BE2C (cell line): ENCODE data around the gene CYP4F2.
"Not testable (repeated sequence)": the region's sequence is repeated elsewhere in the genome, so short reads cannot be mapped to it uniquely, and the experiment has no call there.

Experiments used
- DNase-seq: peaks from one replicate; pipeline ENCODE4 v3.0.0-alpha.2; 2020
- H3K27me3 ChIP-seq: fragments of 250-450 bp; sonication (Bioruptor Pico); 2 replicates; pipeline ENCODE4 v1.5.1; 2020; ENCODE audit warnings: mild to moderate bottlenecking
- H3K36me3 ChIP-seq: fragments of 250-450 bp; sonication (Bioruptor Pico); 2 replicates; pipeline ENCODE4 v1.5.1; 2020; ENCODE audit warnings: mild to moderate bottlenecking
- H3K4me1 ChIP-seq: fragments of 250-450 bp; sonication (Bioruptor Pico); 2 replicates; pipeline ENCODE4 v1.5.1; 2020
- H3K4me3 ChIP-seq: 2 replicates; pipeline ENCODE4 v1.5.1; 2011; ENCODE audit warnings: low read depth, low read length
- H3K9me3 ChIP-seq: fragments of 250-450 bp; sonication (Bioruptor Pico); 2 replicates; pipeline ENCODE4 v1.5.1; 2020
- TF ChIP-seq, protein P1 (sequence below): IDR thresholded peaks from 2 replicates; pipeline ENCODE4 v1.5.1; 2012; ENCODE audit warnings: mild to moderate bottlenecking, low read depth, low read length

CYP4F2 gene

DNA sequence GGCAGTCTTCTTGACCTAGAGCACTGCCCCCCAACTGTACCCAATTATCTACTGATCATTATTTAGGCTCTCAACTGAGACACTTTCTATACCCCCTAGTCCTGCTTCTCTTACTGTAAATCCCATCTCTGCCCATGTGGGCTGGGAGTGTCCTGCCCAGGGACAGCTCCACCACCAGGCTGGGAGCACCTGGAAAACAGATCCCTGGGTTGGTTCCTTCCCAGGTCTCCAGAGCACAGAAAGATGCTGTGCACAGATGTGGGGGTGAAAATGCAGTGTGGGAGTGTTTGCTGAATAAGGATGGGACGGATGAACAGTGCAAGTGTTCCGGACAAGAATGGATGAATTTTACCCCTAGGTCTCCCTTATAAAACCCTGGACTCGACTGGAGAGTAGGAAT is 12.7 kb downstream of the CYP4F2 start:
- DNase-seq: no peak
- Histone ChIP-seq H3K4me3 (no peak overlapping the region), H3K4me1 (no peaks in the 10 kb centered on the region), H3K9me3 (no peaks in the 10 kb centered on the region), H3K36me3 (no peaks in the 10 kb centered on the region), H3K27me3 (no peaks in the 10 kb centered on the region)
- TF ChIP-seq, protein P1, sequence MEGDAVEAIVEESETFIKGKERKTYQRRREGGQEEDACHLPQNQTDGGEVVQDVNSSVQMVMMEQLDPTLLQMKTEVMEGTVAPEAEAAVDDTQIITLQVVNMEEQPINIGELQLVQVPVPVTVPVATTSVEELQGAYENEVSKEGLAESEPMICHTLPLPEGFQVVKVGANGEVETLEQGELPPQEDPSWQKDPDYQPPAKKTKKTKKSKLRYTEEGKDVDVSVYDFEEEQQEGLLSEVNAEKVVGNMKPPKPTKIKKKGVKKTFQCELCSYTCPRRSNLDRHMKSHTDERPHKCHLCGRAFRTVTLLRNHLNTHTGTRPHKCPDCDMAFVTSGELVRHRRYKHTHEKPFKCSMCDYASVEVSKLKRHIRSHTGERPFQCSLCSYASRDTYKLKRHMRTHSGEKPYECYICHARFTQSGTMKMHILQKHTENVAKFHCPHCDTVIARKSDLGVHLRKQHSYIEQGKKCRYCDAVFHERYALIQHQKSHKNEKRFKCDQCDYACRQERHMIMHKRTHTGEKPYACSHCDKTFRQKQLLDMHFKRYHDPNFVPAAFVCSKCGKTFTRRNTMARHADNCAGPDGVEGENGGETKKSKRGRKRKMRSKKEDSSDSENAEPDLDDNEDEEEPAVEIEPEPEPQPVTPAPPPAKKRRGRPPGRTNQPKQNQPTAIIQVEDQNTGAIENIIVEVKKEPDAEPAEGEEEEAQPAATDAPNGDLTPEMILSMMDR: no peak

DNA sequence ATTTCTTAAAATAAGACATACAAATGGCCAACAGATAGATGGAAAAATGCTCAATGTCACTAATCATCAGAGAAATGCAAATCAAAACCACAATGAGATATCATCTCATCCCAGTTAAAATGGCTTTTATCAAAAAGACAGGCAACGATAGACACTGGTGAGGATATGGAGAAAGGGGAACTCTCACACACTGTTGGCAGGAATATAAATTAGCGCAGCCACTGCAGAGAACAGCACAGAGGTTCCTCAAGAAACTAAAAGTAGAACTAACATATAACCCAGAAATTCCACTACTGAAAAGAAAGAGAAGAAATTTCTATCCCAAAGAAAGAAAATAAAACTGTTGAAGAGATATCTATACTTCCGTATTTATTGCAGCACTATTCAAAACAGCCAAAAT is 14.5 kb downstream of the CYP4F2 start:
- H3K27me3 ChIP-seq, DNase-seq, H3K36me3 ChIP-seq, H3K4me3 ChIP-seq, H3K9me3 ChIP-seq, H3K4me1 ChIP-seq: not testable (repeated sequence)

DNA sequence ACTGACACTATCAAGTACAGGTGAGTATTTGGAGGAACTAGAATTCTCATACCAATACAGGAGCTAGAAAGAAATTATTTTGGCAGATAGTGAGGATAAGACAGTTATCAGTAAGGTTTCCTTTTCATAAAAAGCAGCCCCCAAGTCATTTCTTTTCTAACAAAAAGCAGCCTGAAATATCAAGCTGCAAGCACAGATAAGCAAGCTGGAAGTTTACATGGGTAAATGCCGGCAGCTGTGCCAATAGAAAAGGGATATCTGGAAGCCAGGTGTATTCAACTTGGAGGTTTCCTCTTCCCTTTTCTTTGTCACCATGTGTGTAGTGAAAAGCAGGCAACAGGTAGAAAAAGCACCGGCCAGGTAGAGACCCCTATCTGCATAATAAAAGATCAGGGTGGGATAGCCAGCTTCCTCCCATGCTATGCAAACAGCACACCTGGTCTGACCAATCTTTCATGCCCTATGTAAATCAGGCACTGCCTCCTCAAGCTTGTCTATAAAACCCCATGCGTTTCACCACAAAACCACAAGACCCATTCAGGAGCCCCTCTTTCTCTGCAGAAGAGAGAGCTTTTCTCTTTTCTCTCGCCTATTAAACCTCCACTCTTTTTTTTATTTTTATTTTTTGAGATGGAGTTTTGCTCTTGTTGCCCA is 22.9 kb downstream of the CYP4F2 start:
- DNase-seq: no peak
- Histone ChIP-seq H3K27me3 (no peaks in the 10 kb centered on the region), H3K4me1 (no peaks in the 10 kb centered on the region), H3K36me3 (no peaks in the 10 kb centered on the region), H3K9me3 (no peaks in the 10 kb centered on the region), H3K4me3 (no peak overlapping the region)
- TF ChIP-seq, protein P1: no peak

DNA sequence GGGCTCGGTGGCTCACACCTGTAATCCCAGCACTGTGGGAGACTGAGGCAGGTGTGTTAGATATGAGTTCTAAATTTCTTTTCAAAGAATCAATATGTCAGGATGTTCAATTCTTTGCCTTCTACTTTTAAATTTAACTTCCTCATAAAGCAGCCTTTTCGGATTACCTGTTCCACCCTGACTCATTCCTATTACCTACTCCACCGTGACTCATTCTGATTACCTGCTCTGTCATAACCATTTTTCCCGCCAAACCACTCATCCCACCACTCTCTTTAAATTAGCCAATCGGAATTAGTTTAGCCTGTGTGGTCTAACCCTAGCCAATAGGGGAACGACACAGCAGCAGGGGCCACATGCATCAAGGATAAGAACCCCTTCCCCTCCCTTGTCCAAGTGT is 24.1 kb downstream of the CYP4F2 start:
- H3K4me3 ChIP-seq, H3K36me3 ChIP-seq, H3K9me3 ChIP-seq, H3K27me3 ChIP-seq, H3K4me1 ChIP-seq, DNase-seq: not testable (repeated sequence)

DNA sequence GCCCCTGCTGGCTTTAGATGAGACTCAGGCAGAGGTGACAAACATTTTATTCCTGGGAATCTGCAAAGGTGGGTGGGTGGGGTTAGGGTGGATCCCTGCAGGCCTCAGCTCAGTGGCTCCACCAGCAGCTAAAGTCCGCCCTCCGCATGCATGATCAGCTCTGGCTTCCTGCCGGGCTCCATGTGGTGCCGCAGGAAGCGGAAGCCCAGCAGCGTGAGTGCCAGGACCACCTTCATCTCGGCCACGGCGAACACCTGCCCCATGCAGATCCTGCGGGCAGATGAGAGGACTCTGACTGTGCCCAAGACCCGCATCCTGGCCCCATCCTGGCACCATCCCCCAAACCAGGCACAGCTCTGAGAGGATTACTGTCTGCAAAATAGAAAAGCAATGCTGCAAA is 26.3 kb downstream of the CYP4F2 start:
- no peak for DNase-seq
- TF ChIP-seq, protein P1: no peak
- no peaks in the 10 kb centered on the region for H3K9me3 ChIP-seq
- no peak overlapping the region for H3K4me3 ChIP-seq
- no peaks in the 10 kb centered on the region for H3K36me3 ChIP-seq
- no peaks in the 10 kb centered on the region for H3K4me1 ChIP-seq
- H3K27me3 ChIP-seq: no peaks in the 10 kb centered on the region

DNA sequence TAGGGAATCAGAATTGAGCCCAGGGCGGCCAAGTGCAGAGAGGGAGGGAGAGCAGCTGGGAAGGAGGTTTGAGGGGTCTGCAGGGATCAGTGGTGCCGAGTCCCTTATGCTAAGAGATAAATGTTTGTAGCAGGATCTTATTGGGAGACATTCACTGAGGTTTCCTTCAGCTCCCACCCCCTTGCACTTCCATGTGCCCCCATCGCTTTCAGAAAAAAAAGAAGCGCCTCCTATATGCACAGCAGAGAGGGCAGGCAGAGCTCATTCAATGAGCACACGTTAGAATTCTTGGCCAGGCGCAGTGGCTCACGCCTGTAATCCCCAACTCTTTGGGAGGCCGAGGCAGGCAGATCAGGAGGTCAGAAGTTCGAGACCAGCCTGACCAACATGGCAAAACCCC is 28.0 kb downstream of the CYP4F2 start:
- Histone ChIP-seq H3K27me3 (no peaks in the 10 kb centered on the region), H3K4me1 (no peaks in the 10 kb centered on the region), H3K4me3 (no peak overlapping the region), H3K9me3 (no peaks in the 10 kb centered on the region), H3K36me3 (no peaks in the 10 kb centered on the region)
- TF ChIP-seq, protein P1: no peak
- DNase-seq: no peak

DNA sequence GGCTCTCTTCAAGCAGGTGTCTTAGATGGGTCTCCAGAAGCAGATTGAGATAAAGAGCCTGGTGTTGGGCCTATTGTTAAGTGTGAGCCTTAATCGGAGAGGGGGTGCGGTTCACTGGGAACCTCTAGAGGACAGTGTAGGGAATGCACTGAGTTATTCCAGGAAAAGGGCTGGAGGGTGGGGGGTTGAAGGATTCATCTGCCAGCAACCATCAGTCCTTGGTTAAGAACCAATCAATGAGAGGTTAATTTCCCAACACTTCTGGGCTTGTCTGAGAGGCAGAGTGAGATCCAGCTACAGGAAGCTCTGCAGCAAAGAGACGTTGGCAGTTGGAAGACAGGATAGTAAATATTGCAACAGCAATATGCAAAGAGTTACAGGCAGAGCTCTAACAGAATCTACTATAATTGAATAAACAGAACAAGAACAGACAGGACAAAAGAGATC is 28.7 kb downstream of the CYP4F2 start:
- TF ChIP-seq, protein P1: peak; percentile 64
- H3K27me3 ChIP-seq: no peaks in the 10 kb centered on the region
- H3K9me3 ChIP-seq: no peaks in the 10 kb centered on the region
- no peak overlapping the region for H3K4me3 ChIP-seq
- no peaks in the 10 kb centered on the region for H3K4me1 ChIP-seq
- H3K36me3 ChIP-seq: no peaks in the 10 kb centered on the region
- peak; percentile 28 for DNase-seq
